GM19035 (cell line): ENCODE measurements around the gene GTF2H3.
"Not testable (repeated sequence)": the region's sequence is repeated elsewhere in the genome, so short reads cannot be mapped to it uniquely, and the experiment has no call there.

Experiments used
- ATAC-seq: cut with Tn5 transposase; IDR thresholded peaks from one replicate; pipeline ENCODE4 v1.9.1; 2021; ENCODE audit not compliant: unreplicated experiment

GTF2H3 gene

DNA sequence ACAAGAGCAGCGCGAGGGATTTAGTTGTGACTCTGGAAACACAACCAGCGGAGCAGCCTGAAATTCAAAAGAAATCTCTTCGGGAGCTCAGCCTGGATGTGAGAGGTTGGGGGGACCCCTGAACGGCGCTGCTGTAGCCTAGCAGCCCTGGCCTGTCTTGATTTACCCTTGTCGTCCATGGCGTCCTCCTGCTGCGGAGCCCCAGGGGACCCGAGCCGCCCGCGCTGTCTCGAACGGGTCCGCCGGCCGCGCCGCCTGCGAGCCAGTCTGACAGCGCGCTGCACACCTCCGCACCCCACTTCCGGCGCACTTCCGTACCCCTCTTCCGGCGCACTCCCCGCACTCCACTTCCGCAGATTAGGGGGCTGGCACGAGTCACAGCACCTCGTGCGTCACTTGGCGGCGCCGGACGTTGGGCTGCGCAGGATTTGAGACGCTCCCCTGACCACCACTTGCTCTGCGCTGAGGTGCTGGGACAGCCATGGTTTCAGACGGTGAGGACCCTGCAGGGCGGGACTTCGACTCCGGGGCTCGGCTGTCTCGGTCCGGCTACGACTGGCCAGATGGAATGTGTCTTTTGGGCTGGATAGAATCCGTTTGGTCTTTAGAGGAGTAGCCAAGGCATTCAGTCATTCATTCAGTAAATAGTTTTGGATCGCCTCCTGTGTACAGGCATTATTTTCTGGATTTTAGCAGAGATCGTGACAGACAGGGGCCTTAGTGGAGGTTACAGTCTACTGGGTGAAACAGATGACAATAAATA, at the start of gene GTF2H3, which contains the start of gene EIF2B1:
Gene GTF2H3 (plus strand): TSS at position 451 of the 763 bp plus-strand sequence. CDS start 31 bp downstream, at position 482.
Gene EIF2B1 (minus strand): TSS at position 308 of the 763 bp plus-strand sequence. CDS start 129 bp downstream, at position 179.
- ATAC-seq, result peak; percentile 98

- no peak for ATAC-seq
Measured at GRCh38 chr12:123591702-123592481, 41.7 kb upstream of the GTF2H3 start.

GRCh38 chr12:123595729-123596128, 37.9 kb upstream of the GTF2H3 start:
- no peak for ATAC-seq

- no peak for ATAC-seq
Measured at GRCh38 chr12:123597100-123597499, 36.5 kb upstream of the GTF2H3 start.

GRCh38 chr12:123598522-123598921, 35.1 kb upstream of the GTF2H3 start:
- ATAC-seq, result no peak

DNA sequence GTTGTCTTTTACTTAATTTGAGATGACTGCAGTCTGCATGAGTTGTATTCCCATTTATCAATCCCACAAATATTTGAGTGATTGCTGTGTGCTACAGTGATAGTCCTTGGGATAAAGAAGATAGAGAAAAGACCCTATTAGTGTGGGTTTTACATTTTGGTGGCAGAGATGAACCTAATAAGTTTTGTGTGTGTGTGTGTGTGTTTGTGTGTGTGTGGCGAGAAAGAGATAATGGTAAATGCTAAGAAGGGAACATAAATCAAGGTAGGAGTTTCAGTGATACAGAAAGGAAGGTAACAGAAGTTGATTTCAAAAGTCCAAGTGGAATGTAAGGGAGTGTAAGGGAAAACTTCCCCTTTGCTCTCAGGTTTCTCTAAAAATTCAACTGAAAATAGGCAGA, 34.3 kb upstream of the GTF2H3 start:
- ATAC-seq, result no peak

DNA sequence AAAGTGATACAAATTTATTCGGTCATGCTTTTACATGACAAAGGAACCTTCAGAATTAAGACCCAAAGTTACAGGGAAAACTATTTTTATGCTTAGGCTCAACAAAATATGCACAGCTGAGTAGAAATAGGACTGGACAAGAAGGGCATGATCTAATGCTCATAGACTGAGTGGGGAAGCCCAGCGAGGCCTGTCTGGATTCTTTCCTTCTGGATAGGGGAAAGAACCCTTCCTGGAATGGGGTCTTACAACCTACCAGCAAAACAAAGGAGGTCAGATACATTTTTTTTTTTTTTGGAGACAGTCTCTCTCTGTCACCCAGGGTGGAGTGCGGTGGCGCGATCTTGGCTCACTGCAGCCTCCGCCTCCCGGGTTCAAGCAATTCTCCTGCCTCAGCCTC, 33.9 kb upstream of the GTF2H3 start:
- ATAC-seq, result no peak

- ATAC-seq, result peak; percentile 85
Measured at GRCh38 chr12:123601602-123602489, 31.8 kb upstream of the GTF2H3 start, which contains the start of gene DDX55. TSS of gene DDX55 (plus strand) at chr12:123602099. CDS start at chr12:123602149, 50 bp downstream.

DNA sequence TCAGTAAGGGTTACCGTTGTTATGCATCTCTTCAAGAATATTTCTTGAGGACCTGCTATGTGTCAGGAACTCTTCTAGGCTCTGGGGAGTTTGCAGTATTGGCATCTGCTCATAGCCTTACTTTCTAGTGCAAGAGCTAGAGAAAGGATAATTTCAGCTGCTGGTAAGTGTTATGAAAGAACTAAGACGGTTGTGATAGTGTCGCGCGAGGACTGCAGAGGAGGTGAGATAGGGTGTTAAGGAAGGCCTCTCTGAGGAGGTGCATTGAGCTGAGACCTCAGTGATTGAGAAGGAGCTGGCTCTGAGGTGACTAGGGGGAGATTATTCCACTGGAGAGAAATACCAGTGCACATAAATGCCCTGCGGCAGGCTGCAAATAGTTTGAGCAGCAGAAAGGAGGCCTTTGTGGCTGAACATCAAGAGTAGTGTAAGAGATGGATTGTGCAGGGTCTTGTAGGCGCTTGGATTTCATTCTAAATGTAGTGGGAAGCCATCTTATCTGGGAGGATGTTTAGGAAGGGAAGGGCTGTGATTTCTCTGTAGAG, 30.9 kb upstream of the GTF2H3 start:
- no peak for ATAC-seq

DNA sequence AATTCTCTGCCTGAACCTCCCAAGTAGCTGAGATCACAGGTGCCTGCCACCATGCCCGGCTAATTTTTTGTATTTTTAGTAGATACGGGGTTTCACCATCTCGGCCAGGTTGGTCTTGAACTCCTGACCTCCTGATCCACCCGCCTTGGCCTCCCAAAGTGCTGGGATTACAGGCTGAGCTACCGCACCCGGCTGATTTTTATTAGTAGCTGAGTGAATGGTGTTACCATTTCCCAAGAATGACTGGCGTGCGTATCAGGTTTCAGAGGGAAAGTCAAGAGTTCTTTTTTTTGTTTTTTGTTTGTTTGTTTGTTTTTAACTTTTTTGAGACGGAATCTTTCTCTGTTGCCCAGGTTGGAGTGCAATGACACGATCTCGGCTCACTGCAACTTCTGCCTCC, 30.1 kb upstream of the GTF2H3 start:
- ATAC-seq, result not testable (repeated sequence)

DNA sequence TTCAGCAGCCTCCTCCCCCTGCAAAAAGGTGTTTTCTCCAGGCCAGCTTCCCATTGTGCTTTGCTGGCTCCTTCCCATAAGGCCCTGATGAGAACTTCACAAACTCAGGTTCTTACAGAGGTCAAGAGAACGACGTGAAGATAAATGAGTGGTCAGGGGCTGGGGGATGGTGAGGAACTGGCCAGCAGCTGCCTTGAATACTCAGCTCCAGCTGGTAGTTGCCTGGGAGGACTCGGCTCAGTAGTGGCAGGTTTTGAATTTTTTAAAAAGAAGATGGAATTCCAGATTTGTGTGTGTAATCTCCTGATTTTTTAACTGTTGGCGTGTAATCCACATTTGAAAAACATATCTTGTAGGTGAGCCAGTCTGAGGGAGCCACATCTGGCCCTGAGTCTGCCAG, 25.9 kb upstream of the GTF2H3 start:
- no peak for ATAC-seq

GRCh38 chr12:123608182-123608581, 25.4 kb upstream of the GTF2H3 start:
- no peak for ATAC-seq

- no peak for ATAC-seq
Measured at GRCh38 chr12:123614110-123614509, 19.5 kb upstream of the GTF2H3 start.

DNA sequence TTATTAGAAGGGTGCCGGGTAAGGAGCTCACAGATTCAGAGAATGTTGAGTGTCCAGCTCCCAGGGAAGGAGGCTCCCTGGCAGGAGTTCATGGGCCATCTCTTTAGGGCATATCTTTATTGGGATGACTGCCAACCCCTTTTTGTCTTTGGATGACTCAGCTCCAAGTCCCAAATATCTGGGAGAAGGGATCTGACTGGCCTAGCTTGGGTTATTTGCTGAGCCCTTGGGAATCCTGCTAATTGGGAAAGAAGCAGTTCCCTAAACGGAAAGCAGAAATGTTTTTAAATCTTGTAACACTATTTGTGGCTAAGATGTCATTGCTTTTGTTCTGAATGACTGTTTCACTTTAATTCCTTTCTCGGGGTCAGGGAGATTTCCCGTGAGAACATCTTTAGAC, 19.1 kb upstream of the GTF2H3 start:
- ATAC-seq, result no peak

GRCh38 chr12:123617144-123617543, 16.5 kb upstream of the GTF2H3 start:
- ATAC-seq, result no peak

- ATAC-seq, result no peak
Measured at GRCh38 chr12:123617580-123617979, 16.0 kb upstream of the GTF2H3 start.

DNA sequence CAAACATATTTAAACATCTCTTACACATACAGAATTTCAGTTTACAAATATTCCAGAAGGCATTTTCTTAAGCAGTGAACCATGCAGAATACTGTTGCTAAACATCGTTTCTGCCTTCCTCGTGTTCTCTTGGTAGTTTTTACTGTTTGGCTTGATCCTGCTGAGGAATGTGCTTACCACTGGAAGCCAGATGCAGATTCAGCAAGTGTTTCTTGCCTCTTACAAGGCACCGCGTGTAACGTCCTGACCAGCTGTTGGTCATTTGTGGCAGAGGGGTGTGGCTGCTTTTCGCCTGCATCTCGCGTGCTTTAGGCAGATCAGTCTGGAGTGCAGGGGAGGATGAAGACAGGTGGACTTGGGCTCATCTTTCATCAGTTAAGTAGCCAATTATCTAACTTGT, 12.5 kb upstream of the GTF2H3 start:
- ATAC-seq, result no peak

DNA sequence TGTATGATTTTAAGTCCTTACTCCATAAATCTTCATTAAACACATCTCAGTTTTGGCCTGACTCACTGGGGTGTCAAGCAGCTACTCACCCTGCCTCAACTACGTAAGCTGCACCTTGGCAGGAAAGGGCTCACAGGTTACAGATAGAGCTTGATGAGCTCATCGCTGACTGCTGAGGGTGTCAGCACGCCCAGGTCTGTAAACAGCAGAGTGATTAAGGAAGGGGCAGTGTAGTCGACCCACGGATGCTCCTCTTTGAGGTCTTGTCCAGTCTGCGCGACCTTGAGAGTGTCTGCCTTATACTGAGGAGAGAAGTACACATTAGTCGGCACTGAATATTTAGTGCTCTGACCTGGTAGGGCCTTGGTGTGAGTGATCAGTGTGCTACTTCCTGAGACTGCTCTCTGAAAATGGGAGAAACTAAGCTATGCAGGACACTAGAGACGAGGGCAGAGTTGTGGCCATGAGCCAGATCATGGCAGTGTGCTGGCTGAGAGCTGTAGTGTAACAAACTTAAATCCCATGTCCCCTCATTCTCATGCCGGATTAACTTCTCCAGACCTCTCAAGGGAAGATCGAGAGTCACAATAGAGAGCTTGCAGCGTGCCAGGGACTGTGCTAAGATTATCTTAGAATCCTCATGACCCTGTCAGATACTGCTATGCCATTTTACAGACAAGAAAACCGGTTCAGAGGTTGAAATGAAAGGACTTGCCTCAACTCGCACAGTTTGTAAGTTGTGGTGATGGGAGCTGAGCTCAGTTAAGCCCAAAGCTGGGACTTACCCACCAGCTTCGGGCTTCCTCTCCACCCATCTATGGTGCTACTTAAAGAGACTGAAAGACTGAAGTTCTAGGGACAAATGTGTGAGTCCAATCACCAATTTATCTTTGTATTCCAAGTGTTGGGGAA, 11.8 kb upstream of the GTF2H3 start:
- no peak for ATAC-seq

DNA sequence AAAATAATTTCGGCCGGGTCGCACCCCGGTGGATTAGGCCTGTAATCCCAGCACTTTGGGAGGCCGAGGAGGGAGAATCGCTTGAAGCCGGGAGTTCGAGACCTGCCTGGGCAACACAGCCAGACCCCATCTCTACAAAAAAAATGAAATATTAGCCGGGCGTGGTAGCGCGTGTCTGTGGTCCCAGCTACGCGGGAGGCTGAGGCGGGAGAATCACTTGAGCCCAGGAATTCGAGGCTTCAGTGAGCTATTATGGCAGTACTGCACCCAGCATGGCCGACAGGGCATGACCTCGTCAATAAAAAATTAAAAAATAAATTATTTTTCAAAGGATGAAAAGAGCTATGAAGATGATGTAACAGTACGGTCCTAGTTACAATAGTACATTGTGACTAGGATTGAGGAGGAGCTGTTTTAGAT, 523 bp downstream of the GTF2H3 start:
- no peak for ATAC-seq

DNA sequence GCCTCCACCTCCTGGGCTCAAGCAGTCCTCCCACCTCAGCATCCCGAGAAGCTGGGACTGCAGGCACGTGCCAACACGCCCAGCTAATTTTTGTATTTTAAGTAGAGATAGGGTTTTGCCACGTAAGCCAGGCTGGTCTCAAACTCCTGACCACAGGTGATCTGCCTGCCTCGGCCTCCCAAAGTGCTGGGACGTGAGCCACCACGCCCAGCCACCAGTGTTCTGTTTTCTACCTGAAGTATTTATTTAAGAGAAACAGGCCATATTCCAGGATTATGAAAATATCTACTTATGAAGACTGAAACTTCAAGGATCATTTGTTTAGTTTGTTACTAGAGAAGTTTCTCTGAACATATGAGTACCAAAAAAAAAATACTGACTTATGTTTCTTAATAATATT, 10.3 kb downstream of the GTF2H3 start:
- no peak for ATAC-seq
